Cardiac muscle cell (in vitro differentiated cells and primary cell): Measurements from ENCODE around the gene RER1. TPM values are rescaled to one million over a fixed set of nuclear protein-coding genes. Genes with fewer than 3 reads are reported as not detected.

Experiments
- DNase-seq, 2 donors: peaks; one replicate each; pipeline versions ENCODE4 v3.0.0 to v3.0.0-alpha.2; 2010 to 2017; ENCODE audit warnings: low read depth in 1 of 2, low spot score in 1 of 2
- H3K27ac ChIP-seq: fragments of 200-600 bp; sonication (generic); 2 replicates; pipeline ENCODE4 v1.5.1; 2016
- H3K27me3 ChIP-seq: fragments of 200-600 bp; sonication (generic); 2 replicates; pipeline ENCODE4 v1.6.0; 2016; ENCODE audit warnings: control low read depth
- H3K36me3 ChIP-seq: fragments of 200-600 bp; sonication (generic); 2 replicates; pipeline ENCODE4 v1.5.1; 2016; ENCODE audit warnings: control low read depth
- H3K4me1 ChIP-seq: fragments of 200-600 bp; sonication (generic); 2 replicates; pipeline ENCODE4 v1.8.1; 2017; ENCODE audit warnings: low read depth, mild to moderate bottlenecking, mixed run types
- H3K4me3 ChIP-seq: fragments of 200-600 bp; sonication (generic); 2 replicates; pipeline ENCODE4 v1.5.1; 2016; ENCODE audit warnings: mild to moderate bottlenecking
- H3K9me3 ChIP-seq: fragments of 200-600 bp; sonication (generic); 2 replicates; pipeline ENCODE4 v1.5.1; 2017; ENCODE audit warnings: low read depth, mild to moderate bottlenecking, control low read depth
- CTCF ChIP-seq: IDR thresholded peaks from 2 replicates; pipeline ENCODE4 v1.5.1; 2012; ENCODE audit warnings: low read depth, mild to moderate bottlenecking, low read length
- polyA plus RNA-seq: library from polyadenylated mRNA; unstranded; fragments of >200 nt; fragmentation: Nextera tagmentation; extraction: Ambion mirVana; gene quantifications from 2 replicates; pipeline ENCODE4 v1.2.1, GENCODE V29; 2016
- total RNA-seq: library from RNA; depleted of rRNA; stranded (reverse); fragments of >200 nt; gene quantifications from 2 replicates; pipeline ENCODE4 v1.2.3, GENCODE V29; 2016

Gene RER1
- total and polyA plus RNA-seq, 2 experiments from 2014 or later: 46.5 to 112 TPM

- no peaks in the 10 kb centered on the region for H3K27me3 ChIP-seq
- no peak for DNase-seq
- no peaks in the 10 kb centered on the region for H3K9me3 ChIP-seq
- H3K36me3 ChIP-seq: no peaks in the 10 kb centered on the region
- H3K4me3 ChIP-seq: no peak overlapping the region
- H3K27ac ChIP-seq: no peak overlapping the region
- peaks cover 11% of the 10 kb centered on the region for H3K4me1 ChIP-seq
- no peak for TF ChIP-seq CTCF
These were observed 24.8 kb downstream of the RER1 start for GRCh38 chr1:2416403-2416802.

- Histone ChIP-seq H3K27ac (no peak overlapping the region), H3K4me1 (peaks cover 8% of the 10 kb centered on the region), H3K27me3 (no peaks in the 10 kb centered on the region), H3K9me3 (no peaks in the 10 kb centered on the region), H3K36me3 (no peaks in the 10 kb centered on the region), H3K4me3 (no peak overlapping the region)
- TF ChIP-seq CTCF: no peak
- no peak for DNase-seq
These were observed 25.6 kb downstream of the RER1 start for GRCh38 chr1:2417083-2417832.

- H3K4me3 ChIP-seq: no peak overlapping the region
- H3K36me3 ChIP-seq: no peaks in the 10 kb centered on the region
- no peaks in the 10 kb centered on the region for H3K27me3 ChIP-seq
- H3K4me1 ChIP-seq: peaks cover 8% of the 10 kb centered on the region
- TF ChIP-seq CTCF: no peak
- H3K27ac ChIP-seq: no peak overlapping the region
- no peak for DNase-seq
- no peaks in the 10 kb centered on the region for H3K9me3 ChIP-seq
These were observed 26.2 kb downstream of the RER1 start for GRCh38 chr1:2417833-2418225.

- TF ChIP-seq CTCF: no peak
- DNase-seq: no peak
These were observed 27.2 kb downstream of the RER1 start for GRCh38 chr1:2418791-2419320.

GRCh38 chr1:2419416-2419815, 27.8 kb downstream of the RER1 start:
- Histone ChIP-seq H3K4me3 (no peak overlapping the region), H3K27ac (no peak overlapping the region), H3K36me3 (no peaks in the 10 kb centered on the region), H3K4me1 (no peaks in the 10 kb centered on the region), H3K27me3 (no peaks in the 10 kb centered on the region), H3K9me3 (peaks cover 2% of the 10 kb centered on the region)
- DNase-seq: no peak
- no peak for TF ChIP-seq CTCF

More at GRCh38 chr1:2418791-2419320, 27.2 kb downstream of the RER1 start:
- peaks cover 2% of the 10 kb centered on the region for H3K9me3 ChIP-seq
- peaks cover 3% of the 10 kb centered on the region for H3K4me1 ChIP-seq
- H3K4me3 ChIP-seq: no peak overlapping the region
- no peaks in the 10 kb centered on the region for H3K27me3 ChIP-seq
- no peaks in the 10 kb centered on the region for H3K36me3 ChIP-seq
- no peak overlapping the region for H3K27ac ChIP-seq
